SK-N-SH treated with all-trans-retinoic acid at 6 μM for 48 hours (cell line): ENCODE results near the gene KCNMB1.

Experiments
- ESRRG ChIP-seq: fragments of 250-450 bp; sonication (Bioruptor Pico); IDR thresholded peaks from 2 replicates; pipeline ENCODE4 v1.6.1; 2021; ENCODE audit warnings: mild to moderate bottlenecking
- GLIS3 ChIP-seq: fragments of 250-450 bp; sonication (Bioruptor Pico); IDR thresholded peaks from 2 replicates; pipeline ENCODE4 v1.5.0; 2020; ENCODE audit warnings: mild to moderate bottlenecking, moderate library complexity
- PATZ1 ChIP-seq: fragments of 250-450 bp; sonication (Bioruptor Pico); IDR thresholded peaks from 2 replicates; pipeline ENCODE4 v1.8.0; 2020; ENCODE audit warnings: mild to moderate bottlenecking, moderate library complexity, borderline replicate concordance
- SNAI2 ChIP-seq: fragments of 250-450 bp; sonication (Bioruptor Pico); IDR thresholded peaks from 2 replicates; pipeline ENCODE4 v1.5.0; 2020; ENCODE audit warnings: mild to moderate bottlenecking, moderate library complexity
- TCF4 ChIP-seq: fragments of 250-450 bp; sonication (Bioruptor Pico); IDR thresholded peaks from 2 replicates; pipeline ENCODE4 v1.8.0; 2021; ENCODE audit warnings: mild to moderate bottlenecking, moderate library complexity, borderline replicate concordance
- ZFP30 ChIP-seq: fragments of 450-650 bp; formaldehyde crosslinking; IDR thresholded peaks from 2 replicates; pipeline ENCODE4 v1.5.0; 2022; ENCODE audit warnings: mild to moderate bottlenecking, moderate library complexity

- TF ChIP-seq SNAI2 (CRISPR knock-in tag) (no peak), TCF4 (CRISPR knock-in tag) (no peak), ZFP30 (no peak), PATZ1 (CRISPR knock-in tag) (no peak), ESRRG (CRISPR knock-in tag) (no peak), GLIS3 (no peak)
These were observed 16.2 kb downstream of the KCNMB1 start for GRCh38 chr5:170372971-170373370.
